ENCODE measurements around the gene ZMYM5. TPM values are rescaled to one million over a fixed set of nuclear protein-coding genes. Genes with fewer than 3 reads are reported as not detected.
A peak's percentile ranks its signal among the peaks of the same experiment; 100 is the strongest.

ZMYM5 gene
- 15.5 and 16.7 TPM in 2 replicates for total RNA-seq (2022)
- percentile 77 among the genes with signal in this experiment for Bru-seq, nascent RNA
- percentile 78 among the genes with signal in this experiment for BruChase-seq, experiment 1, labeled RNA remaining after a 2-hour chase
- BruChase-seq, experiment 2, labeled RNA remaining after a 6-hour chase, result percentile 70 among the genes with signal in this experiment
- long read RNA-seq, transcript ZMYM5-202 (6 exons, 1,382 nt), result major isoform, 9 of 43 reads
- long read RNA-seq, partial matches to known transcripts, result 3 of 43 reads
- long read RNA-seq, other reads (novel, unspliced or antisense), result 23 of 43 reads

DNA sequence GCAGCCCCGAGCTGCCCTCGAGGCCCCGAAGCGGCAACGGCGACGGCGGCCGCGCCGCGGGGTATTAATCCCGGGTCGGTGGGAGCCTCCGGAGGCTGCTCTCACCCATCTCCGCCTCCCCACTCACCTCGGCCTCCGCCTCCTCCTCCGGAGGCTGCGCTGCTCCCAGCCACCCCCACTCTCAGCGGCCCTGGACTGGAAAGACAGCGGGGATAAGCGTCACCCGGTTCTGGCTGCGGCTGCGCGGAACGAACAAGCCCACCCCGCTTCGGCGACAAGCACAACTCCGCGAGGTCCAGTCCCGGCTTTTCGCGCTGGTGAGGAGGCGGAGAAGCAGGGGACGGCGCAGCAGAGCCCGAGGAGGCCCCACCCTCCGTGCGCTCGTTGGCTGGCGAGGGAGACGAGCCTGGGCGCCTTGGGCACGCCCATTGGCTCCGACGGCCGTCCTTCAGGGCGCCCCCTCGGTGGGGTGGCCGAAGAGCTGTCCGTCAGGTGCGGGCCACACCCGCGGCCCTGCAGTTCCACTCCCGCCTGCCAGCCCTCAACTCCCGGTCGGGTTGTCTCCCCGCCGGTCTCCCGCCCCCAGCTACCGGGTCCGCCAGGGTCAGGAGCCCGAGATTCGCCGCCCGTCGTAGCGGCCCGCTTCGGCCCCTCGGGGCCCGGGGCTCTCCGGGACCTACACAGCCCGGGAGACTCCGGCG lies at the start of gene ZMYM5:
TSS of gene ZMYM5 (minus strand) at position 327 of the 701 bp plus-strand sequence. CDS start 11,469 bp downstream, outside the sequence.
- Mint-ChIP-seq H3K9me3 (ENCODE audit: unreplicated experiment) (no peaks in the 10 kb centered on the region), H3K4me3 (ENCODE audit: unreplicated experiment) (peak within 1 kb of the TSS; percentile 87), H3K4me1 (ENCODE audit: low read depth, unreplicated experiment) (peaks cover 14% of the 10 kb centered on the region), H3K27ac (ENCODE audit: unreplicated experiment) (peak within 1 kb of the TSS; percentile 87), H3K36me3 (ENCODE audit: insufficient read depth, unreplicated experiment) (peaks cover 55% of the 10 kb centered on the region), H3K27me3 (ENCODE audit: insufficient read depth, unreplicated experiment) (no peaks in the 10 kb centered on the region)
- Histone ChIP-seq H3K4me3 (ENCODE audit: low read depth, low read length) (peak within 1 kb of the TSS; percentile 77), H3K27me3 (replicated peaks; ENCODE audit: control insufficient read depth, insufficient read depth, low read length) (no peaks in the 10 kb centered on the region), H3K4me1 (peaks cover 12% of the 10 kb centered on the region), H3K36me3 (ENCODE audit: control insufficient read depth, insufficient read depth, low read length) (no peaks in the 10 kb centered on the region), H3K9me3 (no peaks in the 10 kb centered on the region)
- TF ChIP-seq, protein P1, sequence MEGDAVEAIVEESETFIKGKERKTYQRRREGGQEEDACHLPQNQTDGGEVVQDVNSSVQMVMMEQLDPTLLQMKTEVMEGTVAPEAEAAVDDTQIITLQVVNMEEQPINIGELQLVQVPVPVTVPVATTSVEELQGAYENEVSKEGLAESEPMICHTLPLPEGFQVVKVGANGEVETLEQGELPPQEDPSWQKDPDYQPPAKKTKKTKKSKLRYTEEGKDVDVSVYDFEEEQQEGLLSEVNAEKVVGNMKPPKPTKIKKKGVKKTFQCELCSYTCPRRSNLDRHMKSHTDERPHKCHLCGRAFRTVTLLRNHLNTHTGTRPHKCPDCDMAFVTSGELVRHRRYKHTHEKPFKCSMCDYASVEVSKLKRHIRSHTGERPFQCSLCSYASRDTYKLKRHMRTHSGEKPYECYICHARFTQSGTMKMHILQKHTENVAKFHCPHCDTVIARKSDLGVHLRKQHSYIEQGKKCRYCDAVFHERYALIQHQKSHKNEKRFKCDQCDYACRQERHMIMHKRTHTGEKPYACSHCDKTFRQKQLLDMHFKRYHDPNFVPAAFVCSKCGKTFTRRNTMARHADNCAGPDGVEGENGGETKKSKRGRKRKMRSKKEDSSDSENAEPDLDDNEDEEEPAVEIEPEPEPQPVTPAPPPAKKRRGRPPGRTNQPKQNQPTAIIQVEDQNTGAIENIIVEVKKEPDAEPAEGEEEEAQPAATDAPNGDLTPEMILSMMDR (IDR thresholded peaks at IDR 0.05; ENCODE audit: insufficient read depth in 1 of 2, low read depth in 1 of 2, low read length in 1 of 2, severe bottlenecking in 1 of 2, unreplicated experiment in 1 of 2), result no peak
- no TSS peak for BruUV-seq (replicated peaks)
- ChIA-PET CTCF (interaction anchor here (0.5 to 1.3 kb wide), 5 partner anchors 12 to 138 kb away, joined by 3 to 4 read pairs (median 3); no protein-coding TSS in a partner anchor), POLR2A (interaction anchor here (0.5 to 1.4 kb wide), 9 partner anchors 15 to 97 kb away, joined by 3 to 11 read pairs (median 3); partner anchors contain the start of gene PSPC1)
- intact Hi-C loops (cut with micrococcal nuclease; ENCODE audit: unreplicated experiment), result loop anchor here (1.0 to 10.0 kb wide), 6 partner anchors 46 to 261 kb away; partner anchors contain the start of genes PSPC1 and ZMYM2
- peak; percentile 99 to 100 for DNase-seq

- Histone ChIP-seq H3K4me1 (peaks cover 6% of the 10 kb centered on the region; the same call in 1 of the 2 replicates), H3K27me3 (replicated peaks; ENCODE audit: control insufficient read depth, insufficient read depth, low read length) (no peaks in the 10 kb centered on the region), H3K9me3 (no peaks in the 10 kb centered on the region), H3K36me3 (ENCODE audit: control insufficient read depth, insufficient read depth, low read length) (no peaks in the 10 kb centered on the region), H3K4me3 (ENCODE audit: low read depth, low read length) (no peak overlapping the region)
- H3K27me3 Mint-ChIP-seq (ENCODE audit: insufficient read depth, unreplicated experiment), result no peaks in the 10 kb centered on the region
- H3K4me3 Mint-ChIP-seq (ENCODE audit: unreplicated experiment), result no peak overlapping the region
- TF ChIP-seq, protein P1 (IDR thresholded peaks at IDR 0.05; ENCODE audit: insufficient read depth in 1 of 2, low read depth in 1 of 2, low read length in 1 of 2, severe bottlenecking in 1 of 2, unreplicated experiment in 1 of 2), result no peak
- no TSS peak for BruUV-seq (replicated peaks)
- no peaks in the 10 kb centered on the region for H3K4me1 Mint-ChIP-seq (ENCODE audit: low read depth, unreplicated experiment)
- ChIA-PET CTCF (interaction anchor here (0.6 kb wide), 1 partner anchor 254 kb away, joined by 4 read pairs; no protein-coding TSS in a partner anchor), POLR2A (no interaction called here)
- no peaks in the 10 kb centered on the region for H3K36me3 Mint-ChIP-seq (ENCODE audit: insufficient read depth, unreplicated experiment)
- no peak overlapping the region for H3K27ac Mint-ChIP-seq (ENCODE audit: unreplicated experiment)
- no peaks in the 10 kb centered on the region for H3K9me3 Mint-ChIP-seq (ENCODE audit: unreplicated experiment)
- intact Hi-C loops (cut with micrococcal nuclease; ENCODE audit: unreplicated experiment), result no loop called here
- no peak for DNase-seq
Measured at GRCh38 chr13:19910336-19911072, 47.1 kb upstream of the ZMYM5 start.
